GM12872 (cell line): ENCODE results near the gene STXBP4.
A peak's percentile ranks its signal among the peaks of the same experiment; 100 is the strongest.

Experiments used
- TF ChIP-seq, protein P1 (sequence below): IDR thresholded peaks from 3 replicates; pipeline ENCODE4 v1.5.1; 2011; ENCODE audit warnings: low read depth, mild to moderate bottlenecking, low read length, moderate library complexity; ENCODE audit not compliant: insufficient read depth

STXBP4 gene

DNA sequence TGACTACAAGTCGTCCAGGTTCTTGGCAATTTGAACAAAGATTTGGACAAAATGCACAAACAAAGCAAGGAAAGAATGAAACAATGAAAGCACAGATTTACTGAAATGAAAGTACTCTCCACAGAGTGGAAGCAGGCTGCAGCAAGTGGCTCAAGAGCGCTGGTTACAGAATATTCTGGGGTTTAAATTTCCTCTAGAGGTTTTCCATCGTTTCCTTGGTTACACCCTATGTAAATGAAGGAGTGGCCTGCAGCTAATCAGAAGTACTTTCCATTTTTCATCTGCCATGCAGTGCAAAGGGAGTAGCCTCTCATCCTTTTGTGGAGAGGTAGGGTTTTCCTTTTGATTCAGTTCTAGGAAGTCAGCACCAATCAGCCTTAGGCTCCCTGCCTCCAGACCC, 11.8 kb downstream of the STXBP4 start:
- TF ChIP-seq, protein P1, sequence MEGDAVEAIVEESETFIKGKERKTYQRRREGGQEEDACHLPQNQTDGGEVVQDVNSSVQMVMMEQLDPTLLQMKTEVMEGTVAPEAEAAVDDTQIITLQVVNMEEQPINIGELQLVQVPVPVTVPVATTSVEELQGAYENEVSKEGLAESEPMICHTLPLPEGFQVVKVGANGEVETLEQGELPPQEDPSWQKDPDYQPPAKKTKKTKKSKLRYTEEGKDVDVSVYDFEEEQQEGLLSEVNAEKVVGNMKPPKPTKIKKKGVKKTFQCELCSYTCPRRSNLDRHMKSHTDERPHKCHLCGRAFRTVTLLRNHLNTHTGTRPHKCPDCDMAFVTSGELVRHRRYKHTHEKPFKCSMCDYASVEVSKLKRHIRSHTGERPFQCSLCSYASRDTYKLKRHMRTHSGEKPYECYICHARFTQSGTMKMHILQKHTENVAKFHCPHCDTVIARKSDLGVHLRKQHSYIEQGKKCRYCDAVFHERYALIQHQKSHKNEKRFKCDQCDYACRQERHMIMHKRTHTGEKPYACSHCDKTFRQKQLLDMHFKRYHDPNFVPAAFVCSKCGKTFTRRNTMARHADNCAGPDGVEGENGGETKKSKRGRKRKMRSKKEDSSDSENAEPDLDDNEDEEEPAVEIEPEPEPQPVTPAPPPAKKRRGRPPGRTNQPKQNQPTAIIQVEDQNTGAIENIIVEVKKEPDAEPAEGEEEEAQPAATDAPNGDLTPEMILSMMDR = no peak

DNA sequence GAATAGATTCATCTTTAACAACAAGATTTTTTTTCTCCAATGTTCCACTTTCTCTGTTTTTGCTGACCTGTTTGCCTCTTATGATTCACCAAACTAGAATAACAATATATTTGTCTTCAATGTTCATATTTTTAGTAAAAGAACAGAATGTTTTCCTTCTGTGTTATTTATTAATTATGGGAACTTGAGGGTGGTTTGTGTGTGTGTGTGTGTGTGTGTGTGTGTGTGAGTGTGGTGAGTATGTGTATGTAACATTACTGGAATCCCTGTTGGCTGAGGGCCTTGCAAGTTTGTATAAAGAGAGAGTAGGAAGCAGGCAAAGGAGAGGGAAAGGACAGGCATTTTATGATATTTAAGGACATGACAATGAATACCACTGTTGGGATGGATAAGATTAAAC, 13.8 kb downstream of the STXBP4 start:
- TF ChIP-seq, protein P1 = no peak

DNA sequence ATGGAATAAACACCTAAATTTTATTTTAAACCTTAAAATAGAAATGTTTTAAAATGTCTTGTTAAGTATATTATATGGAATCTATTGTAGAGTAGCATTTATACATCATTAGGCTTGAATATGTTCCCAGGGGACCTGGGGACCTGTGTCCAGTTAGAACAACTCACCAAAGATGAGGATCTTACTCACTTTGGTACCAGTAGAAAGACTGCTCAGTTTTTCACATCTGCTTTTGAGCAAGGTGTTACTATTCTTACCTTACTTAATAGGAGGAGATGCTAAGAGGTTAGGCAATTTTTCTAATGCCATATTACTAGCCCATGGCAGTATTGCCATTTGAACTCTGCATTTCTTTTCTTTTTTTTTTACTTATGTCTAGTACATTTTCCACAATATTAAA, 14.7 kb downstream of the STXBP4 start:
- TF ChIP-seq, protein P1 = no peak

DNA sequence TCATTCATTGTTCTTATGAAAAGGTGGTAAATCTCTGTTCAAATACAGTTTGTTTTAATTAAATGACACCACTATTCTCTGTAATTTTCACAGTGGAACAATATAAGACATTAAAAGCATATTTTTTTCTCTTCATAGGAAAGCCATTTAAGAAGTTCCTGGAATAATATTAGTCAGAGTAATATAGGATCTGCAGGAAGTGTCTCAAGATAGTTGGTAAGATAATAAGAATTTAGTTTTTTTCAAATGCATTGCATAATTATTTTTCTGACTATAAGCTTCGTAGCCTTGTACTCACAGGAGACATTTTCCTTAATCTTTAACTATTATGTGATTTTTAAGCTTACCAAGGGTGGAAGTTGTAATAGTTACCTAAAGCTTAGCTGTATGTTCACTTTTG, 16.9 kb downstream of the STXBP4 start:
- TF ChIP-seq, protein P1 = no peak

DNA sequence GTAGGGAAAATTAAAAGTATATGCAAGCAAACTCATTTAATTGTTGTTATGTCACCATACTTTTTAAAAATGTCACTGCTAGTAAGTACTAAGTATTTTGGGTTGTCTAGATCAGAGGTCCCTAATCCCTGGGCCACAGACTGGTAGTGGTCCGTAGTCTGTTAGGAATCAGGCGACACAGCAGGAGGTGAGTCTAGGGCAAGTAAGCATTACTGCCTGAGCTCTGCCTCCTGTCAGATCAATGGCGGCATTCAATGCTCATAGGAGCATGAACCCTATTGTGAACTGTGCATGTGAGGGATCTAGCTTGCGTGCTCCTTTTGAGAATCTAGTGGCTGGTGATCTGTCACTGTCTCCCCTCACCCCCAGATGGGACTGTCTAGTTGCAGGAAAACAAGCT, 21.6 kb downstream of the STXBP4 start:
- TF ChIP-seq, protein P1 = no peak

DNA sequence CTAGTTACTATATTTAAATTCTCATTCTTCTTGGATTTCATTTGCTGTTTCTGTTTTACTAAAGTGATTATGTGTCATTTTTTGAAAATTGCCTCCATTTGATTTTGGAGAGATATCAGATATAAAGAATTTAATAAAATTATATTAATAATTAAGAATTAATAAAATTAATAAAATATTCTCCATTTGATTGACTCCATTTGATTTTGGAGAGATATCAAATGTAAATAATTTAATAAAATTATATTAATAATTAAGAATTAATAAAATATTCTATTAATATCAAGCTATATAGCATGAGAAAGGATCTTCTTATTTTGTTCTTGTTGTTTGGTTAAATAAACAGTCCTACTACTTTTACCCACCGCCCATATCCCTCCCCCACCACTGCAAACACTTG, 23.0 kb downstream of the STXBP4 start:
- TF ChIP-seq, protein P1 = no peak

DNA sequence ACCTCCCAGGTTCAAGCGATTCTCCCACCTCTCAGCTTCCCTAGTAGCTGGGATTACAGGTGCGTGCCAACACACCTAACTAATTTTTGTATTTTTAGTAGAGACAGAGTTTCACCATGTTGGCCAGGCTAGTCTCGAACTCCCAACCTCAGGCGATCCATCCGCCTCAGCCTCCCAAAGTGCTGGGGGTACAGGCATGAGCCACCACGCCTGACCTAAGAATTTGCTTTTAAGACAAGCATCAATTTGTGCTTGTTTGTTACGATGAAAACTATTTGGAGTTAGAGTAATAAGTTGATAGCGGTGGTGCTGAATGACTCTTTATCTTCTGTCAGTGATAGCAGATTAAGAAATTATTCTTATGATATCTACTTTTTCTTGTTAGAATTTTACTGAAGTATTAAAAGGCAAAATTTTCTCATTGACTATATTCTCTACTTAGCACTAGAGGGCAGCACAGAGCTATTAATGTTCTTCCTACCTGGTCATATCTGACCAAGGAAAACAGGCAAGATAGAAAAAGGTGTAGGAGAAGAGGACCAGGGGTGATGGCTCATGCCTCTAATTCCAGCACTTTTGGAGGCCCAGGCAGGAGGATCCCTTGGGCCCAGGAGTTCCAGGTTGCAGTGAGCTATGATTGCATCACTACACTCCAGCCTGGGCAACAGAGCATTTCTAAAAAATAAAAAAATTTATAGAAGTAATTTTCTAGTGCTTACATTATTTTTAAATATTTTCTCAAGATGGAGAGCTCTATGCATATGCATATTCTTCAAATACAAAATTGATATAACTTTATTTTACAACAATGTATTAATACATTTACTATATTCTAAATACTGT, 24.5 kb downstream of the STXBP4 start:
- TF ChIP-seq, protein P1 = peak; percentile 45; the same call in 2 of the 3 replicates
